HG03432 (cell line): Measurements from ENCODE around the gene RNF212.

Experiments used
- ATAC-seq: cut with Tn5 transposase; IDR thresholded peaks from one replicate; pipeline ENCODE4 v1.9.1; 2021; ENCODE audit warnings: mild to moderate bottlenecking, moderate library complexity; ENCODE audit not compliant: unreplicated experiment

RNF212 gene

GRCh38 chr4:1038948-1039492 lies 74.3 kb downstream of the RNF212 start:
- ATAC-seq, result no peak

- ATAC-seq, result no peak
Observed at GRCh38 chr4:1036976-1037810, 76.2 kb downstream of the RNF212 start.

- no peak for ATAC-seq
Observed at GRCh38 chr4:1036095-1036494, 77.3 kb downstream of the RNF212 start.

GRCh38 chr4:1035510-1035909 lies 77.9 kb downstream of the RNF212 start:
- no peak for ATAC-seq

- no peak for ATAC-seq
Observed at GRCh38 chr4:1033840-1034551, 79.4 kb downstream of the RNF212 start.

- no peak for ATAC-seq
Observed at GRCh38 chr4:1032861-1033260, 80.5 kb downstream of the RNF212 start.

- no peak for ATAC-seq
Observed at GRCh38 chr4:1031956-1032795, 81.2 kb downstream of the RNF212 start.

- ATAC-seq, result no peak
Observed at GRCh38 chr4:1031346-1031745, 82.0 kb downstream of the RNF212 start.

- ATAC-seq, result no peak
Observed at GRCh38 chr4:1030559-1030958, 82.8 kb downstream of the RNF212 start.

GRCh38 chr4:1030031-1030430 lies 83.3 kb downstream of the RNF212 start:
- ATAC-seq, result no peak

GRCh38 chr4:1029529-1029928 lies 83.8 kb downstream of the RNF212 start:
- no peak for ATAC-seq

- no peak for ATAC-seq
Observed at GRCh38 chr4:1028574-1029220, 84.7 kb downstream of the RNF212 start.

- no peak for ATAC-seq
Observed at GRCh38 chr4:1027915-1028238, 85.5 kb downstream of the RNF212 start.

- ATAC-seq, result no peak
Observed at GRCh38 chr4:1027219-1027914, 86.0 kb downstream of the RNF212 start.

- peak; percentile 61 for ATAC-seq
Observed at GRCh38 chr4:1026115-1026514, 87.2 kb downstream of the RNF212 start.

GRCh38 chr4:1024882-1025545 lies 88.3 kb downstream of the RNF212 start:
- ATAC-seq, result no peak

GRCh38 chr4:1023895-1024740 lies 89.2 kb downstream of the RNF212 start:
- no peak for ATAC-seq

GRCh38 chr4:1023075-1023640 lies 90.2 kb downstream of the RNF212 start:
- no peak for ATAC-seq

- ATAC-seq, result no peak
Observed at GRCh38 chr4:1022739-1023066, 90.7 kb downstream of the RNF212 start.
